NCI-H2107 treated with DMSO at 0.1 percent for 48 hours (cell line): ENCODE data around the gene RNF5.
A peak's percentile ranks its signal among the peaks of the same experiment; 100 is the strongest.

ENCODE experiments used
- DNase-seq: peaks from one replicate; lab custom pipeline; 2025; ENCODE audit not compliant: unreplicated experiment; lab: John Stamatoyannopoulos, UW

Gene RNF5

GRCh38 chr6:32151863-32152768, 26.1 kb upstream of the RNF5 start, which contains the start of gene PRRT1:
Gene PRRT1, minus strand, starts transcription at chr6:32151939. Its CDS starts 112 bp downstream, at chr6:32151827.
- no peak for DNase-seq

- no peak for DNase-seq
Measured at GRCh38 chr6:32152769-32153563, 25.2 kb upstream of the RNF5 start.

DNA sequence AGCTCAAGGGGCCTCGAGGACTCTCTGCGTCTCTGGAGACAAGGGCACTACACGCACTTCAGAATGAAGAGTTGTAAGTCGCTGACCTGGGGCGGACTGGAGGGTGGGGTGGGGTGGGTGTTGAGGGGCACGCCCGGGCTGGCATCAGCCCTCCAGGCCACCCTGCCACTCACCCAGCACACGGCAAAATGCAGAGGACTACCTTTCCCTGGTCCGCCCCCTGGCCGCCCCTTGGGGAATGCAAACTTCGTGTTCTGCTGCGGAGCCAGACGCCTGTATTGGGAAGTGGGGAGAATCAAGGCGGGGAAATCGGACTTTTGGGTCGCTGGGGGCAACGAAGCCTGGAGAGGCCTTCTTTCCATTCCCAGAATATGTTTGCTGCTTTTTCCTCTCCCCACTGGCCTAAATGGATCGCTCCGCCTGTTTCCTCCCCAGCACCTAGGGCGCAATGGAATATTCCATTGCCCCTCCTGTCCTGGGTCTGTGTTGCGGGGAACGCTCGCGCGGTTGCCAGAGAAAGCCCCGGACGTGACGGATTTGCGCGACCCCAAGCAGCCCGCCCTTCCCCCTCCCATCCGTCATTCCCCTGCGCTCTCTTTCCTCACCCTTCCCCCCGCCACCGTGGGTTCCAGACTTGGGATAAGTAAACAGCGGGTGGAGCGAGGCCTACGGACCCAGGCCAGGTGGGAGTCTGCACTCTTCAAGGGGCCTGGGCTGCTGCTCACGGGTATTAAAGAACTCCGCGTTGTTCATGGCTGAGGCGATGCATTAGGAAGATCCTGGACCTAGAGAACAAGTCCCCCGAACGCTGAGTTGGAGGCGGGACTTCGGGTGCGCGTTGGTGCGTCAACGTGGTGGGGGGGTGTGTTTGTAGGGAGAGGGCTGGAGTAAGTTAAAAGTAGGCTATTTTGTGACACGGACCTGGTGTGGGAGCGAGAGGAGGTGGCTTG, 24.4 kb upstream of the RNF5 start, which contains the start of gene PPT2:
Gene PPT2 (plus strand): TSS at position 578 of the 950 bp plus-strand sequence. CDS start 454 bp downstream, outside the sequence.
- DNase-seq, result peak; percentile 35

DNA sequence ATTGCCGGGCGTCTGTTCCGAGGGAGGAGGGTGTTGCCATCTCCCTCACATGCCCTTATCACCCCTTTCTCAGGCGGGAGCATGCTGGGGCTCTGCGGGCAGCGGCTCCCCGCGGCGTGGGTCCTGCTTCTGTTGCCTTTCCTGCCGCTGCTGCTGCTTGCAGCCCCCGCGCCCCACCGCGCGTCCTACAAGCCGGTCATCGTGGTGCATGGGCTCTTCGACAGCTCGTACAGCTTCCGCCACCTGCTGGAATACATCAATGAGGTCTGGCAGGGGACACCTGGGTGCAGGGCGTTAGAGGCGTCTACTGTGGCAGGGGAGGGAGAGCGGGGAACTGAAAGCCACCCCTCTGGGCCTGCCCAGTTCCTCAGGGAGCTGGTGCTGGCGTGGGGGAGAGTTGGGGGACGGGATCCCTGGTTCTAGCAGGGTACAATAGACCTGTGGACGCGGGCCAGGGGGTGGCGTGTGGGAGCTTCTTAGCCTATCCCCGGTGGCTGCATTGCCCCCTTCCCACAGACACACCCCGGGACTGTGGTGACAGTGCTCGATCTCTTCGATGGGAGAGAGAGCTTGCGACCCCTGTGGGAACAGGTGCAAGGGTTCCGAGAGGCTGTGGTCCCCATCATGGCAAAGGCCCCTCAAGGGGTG, 23.6 kb upstream of the RNF5 start:
- no peak for DNase-seq

GRCh38 chr6:32156891-32157290, 21.3 kb upstream of the RNF5 start:
- no peak for DNase-seq

DNA sequence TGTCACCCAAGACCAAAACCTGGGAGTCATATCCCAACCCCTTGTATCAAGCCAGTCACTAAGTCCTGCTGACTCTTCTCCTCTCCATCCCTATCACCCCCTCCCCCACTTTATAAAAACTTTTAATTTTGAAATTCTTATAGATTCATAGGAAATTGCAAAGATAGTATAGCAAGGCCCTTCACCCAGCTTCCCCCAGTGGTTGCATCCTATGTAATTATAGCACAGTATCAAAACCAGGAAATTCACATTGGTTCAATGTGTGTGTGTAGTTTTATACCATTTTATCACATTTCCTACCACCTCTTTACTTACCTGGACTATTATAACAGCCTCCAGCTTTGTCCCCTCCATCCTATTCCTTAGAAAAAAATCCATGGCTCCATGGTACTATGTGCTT, 20.2 kb upstream of the RNF5 start:
- no peak for DNase-seq

GRCh38 chr6:32163559-32164258, 14.5 kb upstream of the RNF5 start:
- DNase-seq, result no peak

DNA sequence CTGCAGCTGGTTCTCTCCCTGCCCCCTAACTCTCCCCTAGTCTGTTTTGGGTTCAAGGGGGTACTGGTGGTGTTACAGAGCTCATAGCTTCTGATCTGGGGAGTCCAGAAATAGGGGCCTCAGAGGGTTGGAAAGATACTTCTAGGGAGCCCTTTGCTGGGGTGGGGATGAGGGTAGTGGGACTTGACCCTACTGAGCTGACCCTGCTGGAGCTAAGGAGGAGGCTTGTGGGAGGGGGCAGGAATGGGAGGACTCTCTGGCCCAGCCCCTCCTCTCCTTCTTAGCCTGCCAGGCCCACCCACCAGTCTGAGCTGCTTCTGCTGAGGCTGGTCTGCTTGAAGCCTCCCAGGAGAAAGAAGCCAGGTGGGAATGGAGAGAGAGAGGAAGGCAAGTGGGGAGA, 13.9 kb upstream of the RNF5 start, which contains the start of gene EGFL8:
Gene EGFL8 (plus strand): TSS at position 301 of the 400 bp plus-strand sequence. CDS start 1,571 bp downstream, outside the sequence.
- no peak for DNase-seq

GRCh38 chr6:32166411-32167061, 11.7 kb upstream of the RNF5 start:
- no peak for DNase-seq

DNA sequence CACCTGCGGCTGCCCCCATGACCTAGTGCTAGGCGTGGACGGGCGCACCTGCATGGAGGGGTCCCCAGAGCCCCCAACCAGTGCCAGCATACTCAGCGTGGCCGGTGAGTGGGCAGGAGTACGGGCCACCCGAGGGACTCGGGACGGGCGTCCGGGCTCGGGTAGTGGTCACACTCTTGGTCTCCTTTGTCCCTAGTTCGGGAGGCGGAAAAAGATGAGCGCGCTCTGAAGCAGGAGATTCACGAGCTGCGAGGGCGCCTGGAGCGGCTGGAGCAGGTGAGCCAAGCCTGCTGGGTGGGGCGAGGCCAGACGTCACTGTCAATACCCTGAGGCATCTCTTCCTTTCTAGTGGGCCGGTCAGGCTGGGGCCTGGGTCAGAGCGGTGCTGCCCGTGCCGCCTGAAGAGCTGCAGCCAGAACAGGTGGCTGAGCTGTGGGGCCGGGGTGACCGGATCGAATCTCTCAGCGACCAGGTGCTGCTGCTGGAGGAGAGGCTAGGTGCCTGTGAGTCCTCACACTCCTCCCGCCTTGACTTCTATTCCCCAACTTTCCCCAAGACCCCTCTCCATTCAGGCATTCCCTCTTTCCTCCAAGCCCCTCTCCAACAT, 10.9 kb upstream of the RNF5 start:
- no peak for DNase-seq

DNA sequence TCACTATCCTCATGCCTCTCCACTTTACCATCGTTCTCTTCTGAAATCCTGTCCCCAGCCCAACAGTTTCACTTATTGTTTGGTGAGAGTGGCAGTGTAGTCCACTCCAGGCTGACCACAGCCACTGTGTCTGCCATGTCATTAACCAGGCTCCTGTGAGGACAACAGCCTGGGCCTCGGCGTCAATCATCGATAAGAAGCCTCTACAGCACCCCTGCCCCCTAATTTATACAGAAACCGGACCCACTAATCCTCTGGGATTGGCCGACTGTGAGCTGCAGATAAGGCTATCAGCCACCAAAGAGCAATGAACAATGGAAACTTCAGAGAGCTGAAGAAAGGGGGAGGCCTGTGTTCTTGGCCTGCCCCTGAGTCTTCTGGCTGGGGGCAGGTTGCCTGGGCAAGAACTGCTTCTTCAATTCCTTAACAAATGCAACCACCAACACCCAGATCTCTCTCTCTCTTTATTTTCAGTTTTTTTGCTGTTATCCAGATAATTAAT, 10.4 kb upstream of the RNF5 start:
- no peak for DNase-seq

DNA sequence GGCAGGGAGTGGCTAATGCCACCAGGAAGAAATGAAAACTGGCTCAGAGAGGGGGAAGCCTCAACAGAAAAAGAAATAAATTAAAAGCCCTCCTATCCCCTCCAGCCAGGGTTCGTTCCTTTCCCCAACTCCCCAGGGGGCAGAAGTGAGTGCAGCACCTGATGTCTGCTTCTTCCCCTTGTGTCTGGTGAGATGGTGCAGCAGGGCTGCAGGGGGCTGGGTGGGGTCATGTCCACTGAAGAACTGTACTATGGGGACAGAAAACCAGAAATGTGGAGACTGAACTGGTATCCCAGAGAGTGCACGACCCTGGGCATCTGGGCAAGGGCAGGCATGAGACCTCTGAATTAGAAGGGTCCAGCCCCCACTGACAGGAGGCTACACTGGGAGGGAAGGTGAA, 9.9 kb upstream of the RNF5 start:
- no peak for DNase-seq

GRCh38 chr6:32168807-32169591, 9.2 kb upstream of the RNF5 start:
- DNase-seq, result no peak

- no peak for DNase-seq
Measured at GRCh38 chr6:32170294-32170693, 7.9 kb upstream of the RNF5 start.

DNA sequence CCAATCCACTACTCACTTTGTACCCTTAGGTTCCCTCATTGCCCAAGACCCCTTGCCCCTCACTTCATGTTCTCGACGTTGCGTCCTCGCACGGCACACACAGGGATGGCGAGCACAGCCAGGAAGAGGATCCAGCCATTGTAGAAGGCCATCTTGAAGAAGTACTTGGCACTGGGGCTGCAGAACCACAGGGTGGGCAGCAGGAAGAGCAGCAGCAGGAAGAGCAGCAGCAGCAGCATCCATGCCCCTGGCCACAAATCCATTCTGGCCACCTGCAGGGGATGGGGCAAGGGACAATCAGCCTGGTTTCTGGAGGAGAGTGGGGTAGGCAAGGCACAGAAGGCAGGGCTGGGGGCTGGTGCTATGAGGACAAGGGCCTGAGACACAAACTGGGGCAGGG, 7.0 kb upstream of the RNF5 start:
- no peak for DNase-seq

DNA sequence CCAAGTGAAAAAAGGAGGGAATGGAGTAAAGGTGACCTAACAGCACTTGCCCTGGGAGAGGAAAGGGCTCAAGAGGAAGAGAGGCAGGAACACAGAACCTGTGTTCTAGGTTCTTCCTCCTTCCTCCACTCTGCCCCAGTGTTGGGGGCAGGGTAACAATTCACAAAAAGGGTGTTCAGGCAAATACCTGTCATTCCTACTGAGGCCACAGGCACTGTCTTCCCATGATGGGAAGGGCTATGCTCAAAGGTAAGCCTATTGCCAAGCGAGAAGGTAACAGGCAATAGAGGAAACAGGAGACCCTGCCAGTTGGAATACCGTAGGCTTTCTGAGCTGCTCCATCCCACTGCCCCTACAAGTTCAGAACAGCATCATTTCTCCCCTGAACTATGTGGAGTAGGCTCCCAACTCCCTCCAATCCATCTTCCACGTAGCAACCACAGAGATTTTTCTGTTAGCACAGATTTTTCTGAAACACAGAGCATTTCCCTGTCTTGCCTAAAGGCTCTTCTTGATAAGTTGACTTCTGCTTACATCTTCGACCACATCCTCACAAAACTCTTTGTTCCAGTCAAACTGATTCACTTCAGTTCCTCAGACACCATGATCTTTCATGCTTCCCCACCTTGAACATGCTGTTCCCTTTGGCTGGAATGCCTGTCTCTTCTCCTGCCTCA, 5.0 kb upstream of the RNF5 start:
- no peak for DNase-seq

DNA sequence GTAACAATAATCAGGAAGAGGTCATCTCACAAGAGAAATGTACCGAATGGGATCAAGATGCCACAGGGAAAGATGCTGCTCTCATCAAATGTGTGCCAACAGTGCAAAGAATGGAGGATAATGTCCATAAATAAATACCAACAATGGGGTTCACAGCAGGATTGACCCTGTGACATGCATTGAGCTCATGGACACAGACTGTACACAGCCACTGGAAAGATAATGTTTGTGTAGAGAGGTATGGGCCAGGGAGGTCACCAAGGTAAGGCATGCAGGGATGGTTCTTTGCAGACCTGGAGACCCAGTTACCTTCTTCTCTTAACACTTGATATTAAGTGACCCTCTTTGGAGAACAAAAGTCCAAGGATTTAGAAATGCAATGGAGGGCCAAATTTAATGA, 3.8 kb upstream of the RNF5 start:
- DNase-seq, result no peak
